Tongue (tissue), 2 donors: ENCODE results near the gene PDCD5. TPM values are rescaled to one million over a fixed set of nuclear protein-coding genes. Genes with fewer than 3 reads are reported as not detected.
"Not testable (repeated sequence)": the region's sequence is repeated elsewhere in the genome, so short reads cannot be mapped to it uniquely, and the experiment has no call there.

Experiments
- DNase-seq: peaks from one replicate; pipeline ENCODE4 v3.0.0-alpha.2; 2015
- total RNA-seq: library from RNA; depleted of rRNA; stranded (reverse); fragments of >200 nt; gene quantifications from one replicate; pipeline ENCODE4 v1.2.3, GENCODE V29; 2014

Gene PDCD5
- total RNA-seq: 91.8 TPM

- DNase-seq: peak; percentile 98
Observed at GRCh38 chr19:32580901-32581704, at the start of gene PDCD5. Gene PDCD5 (plus strand): TSS chr19:32581190. CDS start chr19:32581262, 72 bp downstream.

GRCh38 chr19:32532233-32532632 lies 48.8 kb upstream of the PDCD5 start:
- no peak for DNase-seq

GRCh38 chr19:32537580-32537979 lies 43.4 kb upstream of the PDCD5 start:
- no peak for DNase-seq

GRCh38 chr19:32539240-32539916 lies 41.6 kb upstream of the PDCD5 start:
- no peak for DNase-seq

- DNase-seq: no peak
Observed at GRCh38 chr19:32540621-32541020, 40.4 kb upstream of the PDCD5 start.

- not testable (repeated sequence) for DNase-seq
Observed at GRCh38 chr19:32541376-32541775, 39.6 kb upstream of the PDCD5 start.

GRCh38 chr19:32542477-32543108 lies 38.4 kb upstream of the PDCD5 start:
- DNase-seq: no peak

GRCh38 chr19:32543115-32543900 lies 37.7 kb upstream of the PDCD5 start:
- DNase-seq: no peak

- DNase-seq: no peak
Observed at GRCh38 chr19:32544917-32545316, 36.1 kb upstream of the PDCD5 start.

- no peak for DNase-seq
Observed at GRCh38 chr19:32550666-32551065, 30.3 kb upstream of the PDCD5 start.

- no peak for DNase-seq
Observed at GRCh38 chr19:32555786-32556185, 25.2 kb upstream of the PDCD5 start.

- no peak for DNase-seq
Observed at GRCh38 chr19:32558607-32559228, 22.3 kb upstream of the PDCD5 start.

- DNase-seq: no peak
Observed at GRCh38 chr19:32563761-32564160, 17.2 kb upstream of the PDCD5 start.

- no peak for DNase-seq
Observed at GRCh38 chr19:32566246-32566830, 14.7 kb upstream of the PDCD5 start.

- no peak for DNase-seq
Observed at GRCh38 chr19:32567486-32567885, 13.5 kb upstream of the PDCD5 start.

GRCh38 chr19:32570081-32570785 lies 10.8 kb upstream of the PDCD5 start:
- DNase-seq: peak; percentile 77

- not testable (repeated sequence) for DNase-seq
Observed at GRCh38 chr19:32571471-32572075, 9.4 kb upstream of the PDCD5 start.

- not testable (repeated sequence) for DNase-seq
Observed at GRCh38 chr19:32572700-32573491, 8.1 kb upstream of the PDCD5 start.

GRCh38 chr19:32573492-32573794 lies 7.5 kb upstream of the PDCD5 start:
- no peak for DNase-seq

GRCh38 chr19:32576790-32577189 lies 4.2 kb upstream of the PDCD5 start:
- no peak for DNase-seq
